HG02571 (cell line): ENCODE data around the gene SCGB1C1.
"Not testable (repeated sequence)": the region's sequence is repeated elsewhere in the genome, so short reads cannot be mapped to it uniquely, and the experiment has no call there.

ENCODE experiments used
- ATAC-seq: cut with Tn5 transposase; IDR thresholded peaks from one replicate; pipeline ENCODE4 v1.9.1; 2021; ENCODE audit warnings: mild to moderate bottlenecking, moderate library complexity; ENCODE audit not compliant: unreplicated experiment

SCGB1C1 gene

DNA sequence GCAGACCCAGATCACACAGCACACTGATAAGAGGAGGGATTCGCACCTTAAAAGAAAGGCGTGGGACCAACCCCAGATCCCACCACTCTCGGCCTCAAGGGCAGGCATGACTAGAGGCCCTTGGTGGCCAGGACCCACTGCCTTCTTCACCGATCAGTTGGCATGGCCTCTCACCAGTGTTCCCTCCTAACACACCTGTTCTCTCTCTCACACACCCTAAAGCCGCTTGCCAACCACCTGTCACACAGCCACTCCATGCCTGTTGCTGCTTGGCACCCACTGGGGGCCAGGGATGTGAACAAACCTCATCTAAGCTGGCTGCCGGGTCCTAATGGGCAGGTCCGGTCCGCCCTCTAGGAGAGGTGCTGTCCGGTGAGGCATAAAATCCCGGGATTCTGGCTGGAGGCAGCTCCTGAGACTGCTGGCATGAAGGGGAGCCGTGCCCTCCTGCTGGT, at the start of gene SCGB1C1:
SCGB1C1 (plus strand) TSS at position 405 of the 455 bp plus-strand sequence; CDS start at position 427, 22 bp downstream.
- ATAC-seq, result not testable (repeated sequence)

DNA sequence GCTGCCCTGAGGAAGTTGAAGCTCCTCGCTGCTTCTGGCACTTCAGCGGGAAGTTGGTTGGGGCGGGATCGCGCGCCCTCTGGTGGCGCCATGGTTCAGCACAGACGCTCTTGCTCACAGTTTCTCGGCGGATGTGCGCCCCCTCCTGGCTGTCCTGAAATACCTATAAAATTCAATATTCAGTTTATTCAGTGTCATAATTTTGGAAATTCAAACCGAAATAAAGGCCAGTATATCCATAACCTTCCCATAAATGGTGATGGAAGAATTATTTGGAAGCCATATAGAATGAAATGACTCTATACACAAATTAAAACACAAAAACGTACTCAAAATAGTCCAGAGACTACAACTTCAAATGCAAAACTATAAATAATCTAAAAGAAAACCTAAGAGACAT, 12.6 kb upstream of the SCGB1C1 start:
- ATAC-seq, result not testable (repeated sequence)

DNA sequence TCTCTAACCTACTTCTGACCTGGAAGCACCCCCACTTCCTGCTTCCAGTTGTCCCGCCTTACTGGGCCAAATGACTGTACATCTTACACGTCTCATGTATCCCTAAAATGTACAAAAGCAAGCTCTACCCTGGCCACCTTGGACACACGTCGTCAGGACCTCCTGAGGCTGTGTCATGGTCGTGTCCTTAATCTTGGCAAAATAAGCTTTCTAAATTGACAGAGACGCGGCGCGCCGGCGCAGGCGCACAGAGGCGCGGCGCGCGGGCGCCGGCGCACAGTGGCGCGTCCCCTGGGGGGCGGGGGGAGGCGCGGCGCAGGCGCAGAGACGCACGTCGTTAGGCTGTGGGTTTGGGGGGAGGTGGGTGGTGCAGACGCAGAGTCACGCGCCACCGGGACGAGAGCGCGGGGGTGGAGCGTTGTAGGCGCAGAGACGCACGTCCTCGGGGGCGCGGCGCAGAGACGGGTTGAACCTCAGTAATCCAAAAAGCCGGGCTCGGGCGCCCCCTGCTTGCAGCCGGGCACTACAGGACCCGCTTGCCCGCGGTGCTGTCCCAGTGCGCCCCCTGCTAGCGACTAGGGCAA, 3.6 kb upstream of the SCGB1C1 start:
- not testable (repeated sequence) for ATAC-seq

DNA sequence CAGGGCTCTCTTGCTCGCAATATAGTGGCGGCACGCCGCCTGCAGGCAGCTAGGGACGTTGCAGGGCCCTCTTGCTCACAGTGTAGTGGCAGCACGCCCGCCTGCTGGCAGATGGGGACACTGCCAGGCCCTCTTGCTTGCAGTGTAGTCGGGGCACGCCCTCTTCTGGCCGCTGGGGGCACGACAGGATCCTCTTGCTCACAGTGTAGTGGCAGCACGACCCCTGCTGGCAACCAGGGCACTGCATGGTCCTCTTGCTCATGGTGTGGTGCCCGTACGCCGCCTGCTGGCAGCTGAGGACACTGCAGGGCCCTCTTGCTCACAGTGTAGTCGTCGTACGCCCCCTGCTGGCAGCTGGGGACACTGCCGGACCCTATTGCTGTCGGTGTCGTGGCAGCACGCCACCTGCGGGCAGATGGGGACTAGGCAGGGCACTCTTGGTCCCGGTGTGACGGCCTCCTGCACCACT, 3.0 kb upstream of the SCGB1C1 start:
- ATAC-seq, result not testable (repeated sequence)

DNA sequence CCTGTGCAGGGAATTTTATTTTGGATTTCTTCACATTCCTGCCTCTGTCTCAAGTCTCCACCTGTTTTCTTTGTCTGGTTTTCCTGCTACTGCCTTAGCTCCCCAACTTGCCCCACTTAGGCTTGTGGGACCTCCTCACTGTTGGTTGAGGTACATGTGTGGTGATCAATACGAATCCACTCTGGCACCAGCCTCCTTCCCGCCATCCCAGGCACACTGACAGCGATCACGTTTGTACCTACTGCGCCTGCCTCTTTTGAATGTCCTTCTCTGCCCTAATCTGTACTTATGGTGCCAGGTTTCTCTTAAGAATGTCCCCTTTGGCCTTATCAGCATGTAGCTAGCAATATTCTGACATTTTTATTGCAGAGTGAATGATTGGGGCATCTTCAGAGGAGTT, 2.3 kb upstream of the SCGB1C1 start:
- not testable (repeated sequence) for ATAC-seq

DNA sequence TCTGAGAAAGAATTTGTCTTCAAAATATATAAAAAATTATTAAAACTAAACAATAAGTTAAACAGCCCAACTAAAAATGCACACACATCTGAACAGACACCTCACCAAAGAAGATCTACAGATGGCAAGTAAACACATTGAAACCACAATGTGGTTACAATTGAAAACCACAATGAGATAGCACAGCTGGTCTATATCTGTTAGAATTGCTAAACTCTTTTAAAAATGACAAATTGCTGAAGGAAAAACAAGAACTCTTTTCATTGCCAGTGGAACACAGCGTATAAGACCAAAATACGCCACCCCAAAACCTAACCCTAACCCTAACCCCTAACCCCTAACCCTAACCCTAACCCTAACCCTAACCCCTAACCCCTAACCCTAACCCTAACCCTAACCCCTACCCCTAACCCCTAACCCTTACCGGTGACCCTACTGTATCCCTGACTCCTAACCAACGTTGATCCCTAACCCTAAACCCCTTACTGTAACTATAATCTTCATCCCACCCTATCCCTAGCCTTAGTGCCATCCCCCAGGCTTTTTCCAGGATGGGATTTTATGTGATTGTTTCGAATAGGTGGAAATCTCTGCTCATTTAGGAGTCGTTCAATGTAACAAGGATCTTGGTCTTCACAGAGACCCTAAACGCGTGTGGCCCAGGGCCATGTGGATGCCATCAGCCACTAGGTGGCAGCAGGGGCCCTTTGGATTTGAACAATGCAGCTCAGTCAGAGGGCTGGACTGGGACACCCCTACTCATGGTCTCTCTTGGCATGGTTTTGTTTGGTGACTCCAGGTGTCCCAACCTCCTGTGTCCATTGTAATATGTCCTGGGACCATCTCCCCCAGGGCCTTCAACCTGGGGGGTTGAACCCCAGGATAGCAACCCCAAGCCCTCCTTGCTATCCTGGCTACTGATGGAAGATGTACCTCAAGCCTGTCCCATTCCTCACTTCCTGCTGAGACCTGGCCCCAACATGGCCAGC, 1.1 kb upstream of the SCGB1C1 start:
- ATAC-seq, result not testable (repeated sequence)

DNA sequence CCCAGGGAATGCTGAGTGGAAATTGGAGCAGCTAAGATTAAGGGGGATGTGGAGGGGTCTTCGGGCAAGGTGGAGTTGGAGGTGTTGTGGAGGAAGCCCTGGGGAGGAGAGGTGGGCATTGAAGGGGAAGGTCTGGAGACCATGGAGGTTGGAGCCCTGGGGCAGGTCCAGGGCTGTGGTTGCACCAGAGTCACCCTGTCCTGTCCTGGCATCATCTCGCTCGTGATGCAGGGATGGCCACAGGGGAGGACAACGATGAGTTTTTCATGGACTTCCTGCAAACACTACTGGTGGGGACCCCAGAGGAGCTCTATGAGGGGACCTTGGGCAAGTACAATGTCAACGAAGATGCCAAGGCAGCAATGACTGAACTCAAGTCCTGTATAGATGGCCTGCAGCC, 603 bp downstream of the SCGB1C1 start:
- not testable (repeated sequence) for ATAC-seq

DNA sequence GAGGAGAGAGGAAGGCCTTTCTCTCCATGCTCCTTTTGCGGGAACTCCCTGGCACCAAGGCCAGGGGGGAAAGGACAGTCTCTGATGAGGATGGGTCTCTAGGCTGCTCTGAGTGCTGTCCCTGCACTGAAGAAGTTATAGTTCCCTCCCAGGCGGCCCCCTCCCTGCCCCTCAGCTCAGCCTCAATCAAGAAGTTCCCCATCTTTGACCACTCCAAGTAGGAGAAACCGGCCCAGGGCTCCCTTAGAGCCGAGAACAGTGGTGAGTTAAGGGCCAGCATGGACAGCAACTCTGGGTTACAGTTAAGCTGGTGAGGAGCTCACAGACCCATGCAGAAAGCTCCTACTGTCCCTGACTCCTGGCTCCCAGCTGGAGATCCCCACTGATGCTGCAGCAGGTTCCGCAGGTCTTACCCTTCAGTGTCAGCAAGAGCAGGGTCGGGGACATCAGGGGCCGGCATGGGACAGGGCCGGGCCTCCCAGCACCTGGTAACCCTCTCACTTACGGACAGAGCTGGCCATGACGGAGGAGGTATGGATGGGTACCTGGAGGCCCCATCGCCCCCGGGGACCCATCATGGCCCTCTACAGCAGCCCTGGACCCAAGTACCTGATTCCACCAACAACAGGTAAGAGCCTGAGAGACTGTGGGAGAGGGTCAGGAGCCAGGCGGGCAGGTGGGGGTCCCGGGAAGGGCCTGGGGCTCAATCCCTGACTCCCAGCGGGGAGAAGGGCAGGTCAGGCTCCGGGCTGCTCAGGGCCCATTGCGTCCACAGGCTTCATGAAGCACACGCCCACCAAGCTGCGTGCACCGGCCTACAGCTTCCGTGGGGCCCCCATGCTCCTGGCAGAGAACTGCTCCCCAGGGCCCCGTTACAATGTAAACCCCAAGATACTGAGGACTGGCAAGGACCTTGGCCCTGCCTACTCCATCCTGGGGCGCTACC, 4.2 kb downstream of the SCGB1C1 start:
- no peak for ATAC-seq

DNA sequence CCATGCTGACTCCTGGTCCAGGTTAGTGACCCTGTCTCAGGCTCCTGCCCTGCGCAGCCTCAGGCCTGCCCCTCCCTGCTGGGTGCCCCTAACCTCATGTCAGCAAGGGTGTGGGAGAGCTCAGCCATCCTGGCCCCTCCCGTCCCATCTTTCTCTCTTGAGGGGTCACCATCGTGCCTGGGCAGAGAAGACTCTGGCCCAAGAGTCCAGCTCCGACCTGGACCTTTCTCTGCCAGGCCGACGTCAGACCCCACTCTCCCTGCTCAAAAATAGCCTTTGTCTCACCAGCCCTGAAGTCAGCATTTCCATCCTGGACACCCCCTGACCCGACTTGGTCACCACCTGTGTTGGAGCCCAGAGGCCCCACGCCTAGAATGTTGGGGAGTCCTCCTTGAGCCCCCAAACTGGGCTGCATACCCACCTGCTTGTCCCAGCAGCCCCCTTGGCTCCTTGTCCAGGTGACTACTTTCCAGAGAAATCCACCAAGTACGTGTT, 4.9 kb downstream of the SCGB1C1 start:
- ATAC-seq, result no peak

DNA sequence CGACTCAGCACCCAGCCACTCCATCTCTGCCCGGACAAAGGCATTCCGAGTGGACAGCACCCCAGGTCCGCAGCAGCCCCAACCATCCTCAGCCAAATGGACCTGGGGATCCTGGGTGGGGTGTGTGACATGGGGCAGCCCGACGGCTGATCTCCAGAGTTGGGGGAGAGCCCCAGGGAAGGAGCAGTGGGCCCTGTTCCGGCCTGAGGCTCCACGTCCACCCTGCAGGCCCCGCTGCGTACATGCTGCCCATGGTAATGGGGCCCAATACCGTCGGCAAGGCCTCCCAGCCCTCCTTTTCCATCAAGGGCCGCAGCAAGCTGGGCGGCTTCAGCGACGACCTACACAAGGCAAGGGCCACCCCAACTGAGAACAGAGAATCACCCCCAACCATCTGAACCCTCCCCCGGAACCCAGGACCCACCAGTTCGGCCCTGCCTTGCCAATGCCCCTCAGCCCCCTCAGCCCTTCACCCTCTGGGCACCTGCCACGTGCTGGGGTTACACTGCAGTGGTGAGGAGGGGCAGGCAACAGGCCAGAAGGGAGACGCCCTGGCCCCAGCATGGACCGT, 5.4 kb downstream of the SCGB1C1 start:
- ATAC-seq, result no peak

DNA sequence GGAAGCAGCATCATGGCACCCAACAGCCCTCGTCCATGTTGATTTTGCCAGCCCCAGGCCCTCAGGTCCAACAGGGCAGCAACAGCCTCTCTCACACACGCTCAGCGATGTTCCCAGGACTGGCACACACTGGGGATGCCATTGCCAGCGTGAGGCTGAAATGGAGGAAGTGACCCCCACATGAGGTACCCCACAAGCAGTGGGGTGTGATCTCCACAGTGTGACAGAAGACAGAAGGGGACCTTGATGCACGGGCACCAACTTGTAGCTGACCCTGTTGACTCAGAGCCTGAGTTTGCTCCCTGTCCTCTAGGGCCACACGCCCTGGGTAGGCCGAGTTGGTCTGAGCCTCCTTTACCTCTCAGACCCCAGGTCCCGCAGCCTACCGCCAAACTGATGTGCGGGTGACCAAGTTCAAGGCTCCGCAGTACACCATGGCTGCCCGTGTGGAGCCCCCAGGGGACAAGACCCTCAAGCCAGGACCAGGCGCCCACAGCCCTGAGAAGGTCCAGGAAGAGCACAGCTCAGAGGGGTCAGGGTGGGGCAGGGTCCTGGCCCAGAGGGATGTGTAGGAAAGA, 6.2 kb downstream of the SCGB1C1 start:
- ATAC-seq, result no peak

DNA sequence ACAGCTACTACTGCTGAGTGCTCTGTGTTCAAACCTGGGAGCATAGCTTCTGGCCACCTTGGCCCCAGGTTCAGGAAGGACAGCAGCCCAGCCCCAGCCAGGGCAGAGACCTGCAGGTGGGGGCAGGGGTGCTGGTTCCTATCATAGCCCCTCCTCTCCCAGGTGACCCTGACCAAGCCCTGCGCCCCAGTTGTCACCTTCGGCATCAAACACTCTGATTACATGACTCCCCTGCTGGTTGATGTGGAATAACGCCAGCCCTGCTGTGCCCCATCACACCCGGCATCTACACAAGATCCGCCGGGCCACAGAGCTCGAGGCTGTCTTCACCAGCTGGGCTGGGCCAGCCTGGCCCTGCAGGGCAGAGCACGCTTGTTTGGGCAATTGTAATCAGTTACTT, 6.9 kb downstream of the SCGB1C1 start:
- no peak for ATAC-seq

DNA sequence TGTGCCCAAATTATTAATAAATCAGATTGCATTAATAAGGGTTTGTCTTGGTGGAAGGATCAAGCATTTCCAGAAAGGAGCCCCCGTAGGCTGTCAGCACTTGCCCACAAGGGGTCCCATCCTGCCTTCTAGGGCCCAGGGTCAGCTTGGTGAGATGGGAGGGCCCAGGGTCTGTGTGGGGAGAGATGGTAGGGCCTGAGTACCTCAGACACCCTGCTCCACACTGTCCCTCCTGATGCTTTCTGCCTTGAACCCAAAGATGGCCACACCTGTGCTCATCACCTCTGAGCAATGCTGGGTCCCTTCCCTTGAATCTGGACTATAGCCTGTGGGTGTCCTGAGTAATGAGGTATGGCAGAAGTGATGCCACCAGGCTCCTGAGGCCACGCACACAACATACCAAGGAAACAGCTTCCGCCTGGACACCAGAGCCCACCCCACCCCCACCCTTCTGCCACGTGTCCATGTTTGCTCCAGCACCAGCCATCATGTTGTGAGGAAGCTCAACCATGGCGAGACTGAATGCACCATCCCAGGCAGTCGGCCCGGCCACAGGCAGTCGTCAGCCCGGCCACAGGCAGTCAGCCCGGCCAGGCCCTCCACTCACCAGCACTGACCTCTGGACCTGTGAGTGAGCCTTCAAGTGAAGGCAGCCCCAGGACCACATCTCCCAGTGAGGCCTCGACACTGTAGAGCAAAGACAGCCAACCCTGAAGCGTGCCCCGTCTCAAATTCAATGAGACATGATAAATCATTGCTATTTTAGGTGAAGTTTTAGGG, 7.5 kb downstream of the SCGB1C1 start:
- ATAC-seq, result no peak

DNA sequence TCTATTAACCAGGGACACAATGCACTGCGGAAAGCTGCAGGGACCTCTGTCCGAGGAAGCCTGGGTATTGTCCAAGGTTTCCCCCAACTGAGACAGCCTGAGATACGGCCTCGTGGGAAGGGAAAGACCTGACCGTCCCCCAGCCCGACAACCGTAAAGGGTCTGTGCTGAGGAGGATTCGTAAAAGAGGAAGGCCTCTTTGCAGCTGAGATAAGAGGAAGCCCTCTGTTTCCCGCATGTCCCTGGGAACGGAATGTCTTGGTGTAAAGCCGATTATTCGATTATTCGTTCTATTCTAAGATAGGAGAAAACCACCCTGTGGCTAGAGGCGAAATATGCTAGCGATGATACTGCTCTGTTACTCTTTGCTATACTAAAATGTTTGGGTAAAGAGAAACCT, 9.1 kb downstream of the SCGB1C1 start:
- no peak for ATAC-seq

DNA sequence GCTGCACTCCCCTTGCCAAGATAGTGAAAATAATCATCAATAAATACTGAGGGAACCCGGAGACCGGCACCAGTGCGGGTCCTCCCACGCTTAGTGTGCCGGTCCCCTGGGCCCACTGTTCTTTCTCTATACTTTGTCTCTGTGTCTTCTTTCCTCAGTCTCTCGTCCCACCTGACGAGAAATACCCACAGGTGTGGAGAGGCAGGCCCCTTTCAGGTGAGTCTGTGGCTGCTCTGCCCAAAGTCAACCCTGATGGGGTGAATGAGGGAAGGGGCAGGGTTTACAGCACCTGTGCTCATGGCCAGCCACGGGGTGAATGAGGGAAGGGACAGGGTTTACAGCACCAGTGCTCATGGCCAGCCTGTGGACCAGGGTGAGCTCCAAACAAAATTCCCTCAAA, 9.6 kb downstream of the SCGB1C1 start:
- no peak for ATAC-seq

DNA sequence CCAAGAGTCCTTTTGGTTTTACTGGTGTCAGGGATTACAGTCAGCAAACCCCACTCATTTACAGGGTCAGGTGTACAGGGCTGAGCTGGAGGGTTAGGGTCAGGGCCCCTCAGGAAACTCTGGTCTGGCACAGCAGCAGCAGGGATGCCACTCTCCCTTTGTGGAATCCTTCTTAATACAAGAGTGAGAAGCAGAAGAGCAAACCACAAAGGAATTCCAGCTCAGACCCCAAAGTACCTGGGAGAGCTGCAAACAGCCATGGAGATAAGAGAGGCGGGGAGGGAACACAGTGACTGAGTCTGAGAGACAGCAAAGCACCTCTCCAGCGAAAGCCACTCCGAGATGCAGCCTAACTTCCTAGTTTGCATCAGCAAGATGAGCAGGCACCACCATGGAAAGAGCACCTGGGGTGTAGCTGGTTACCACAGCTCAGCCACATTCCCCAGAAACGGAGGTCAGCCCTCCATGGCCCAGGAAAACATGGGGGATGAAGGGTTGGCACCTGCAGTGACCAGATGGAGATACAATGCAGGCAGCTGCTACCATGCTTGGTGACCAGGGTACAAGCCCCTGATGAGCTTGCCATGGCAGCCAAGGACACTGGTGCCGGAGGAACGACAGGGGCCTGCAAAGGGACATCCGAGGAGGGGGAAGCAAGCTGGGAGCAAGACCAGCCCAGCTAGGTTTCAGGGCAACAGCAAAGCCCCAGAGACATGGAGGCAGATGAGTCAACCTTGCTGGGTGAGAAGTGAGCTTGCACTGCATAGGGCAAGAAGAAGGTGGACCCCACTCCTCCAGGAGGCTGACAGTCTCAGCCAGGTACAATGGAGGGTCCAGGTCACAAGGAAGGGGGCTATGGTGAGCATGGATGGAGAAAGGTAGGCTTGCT, 10.4 kb downstream of the SCGB1C1 start:
- no peak for ATAC-seq

DNA sequence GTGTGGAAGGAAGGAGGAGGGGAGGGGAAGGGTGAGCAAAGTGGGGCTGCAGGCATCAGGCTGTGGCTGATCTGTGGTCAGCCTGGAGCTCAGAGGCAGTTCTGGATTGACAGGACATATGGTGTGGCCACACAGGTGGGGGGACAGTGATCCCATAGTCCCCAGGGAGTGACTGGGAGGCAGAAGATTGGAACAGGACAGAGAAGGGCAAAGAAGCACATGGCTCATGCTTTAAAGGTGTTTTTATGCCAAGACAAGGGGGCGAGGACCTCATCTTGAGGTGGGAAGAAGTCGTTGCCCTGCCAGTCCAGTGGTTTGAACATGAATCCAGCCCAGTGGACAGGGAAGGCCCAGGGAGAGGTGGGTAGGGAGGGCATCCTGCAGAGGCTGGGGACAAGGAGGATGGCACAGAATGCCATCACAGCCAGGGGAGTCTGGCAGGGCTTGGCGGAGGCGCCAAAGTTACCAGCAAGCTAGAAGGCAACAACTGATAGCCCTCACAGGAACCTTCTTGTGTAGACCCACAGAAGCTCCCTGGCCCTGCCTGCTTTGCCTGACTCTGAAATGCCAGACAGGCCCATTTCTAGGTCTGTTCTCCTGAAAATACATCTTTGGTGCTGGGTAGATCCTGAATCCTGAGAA, 11.2 kb downstream of the SCGB1C1 start:
- ATAC-seq, result no peak
